WTC11 (cell line): Measurements from ENCODE around the gene SNX7. TPM values are rescaled to one million over a fixed set of nuclear protein-coding genes. Genes with fewer than 3 reads are reported as not detected.

ENCODE experiments used
- ATAC-seq: fragments of 200-7000 bp; cut with Tn5 transposase; 2 replicates; pipeline ENCODE4 v1.10.0; 2021; ENCODE audit warnings: mild to moderate bottlenecking, moderate library complexity
- CTCF ChIA-PET: fragments of 300-600 bp; sonication (Branson Sonifier 250); formaldehyde crosslinking; loops from one replicate; lab custom pipeline; 2021; ENCODE audit warnings: antibody characterized with exemption; lab: Charles Lee
- POLR2A ChIA-PET: fragments of 350-600 bp; sonication (Branson Sonifier 250); formaldehyde crosslinking; loops from one replicate; lab custom pipeline; 2021; ENCODE audit warnings: antibody characterized with exemption; lab: Charles Lee
- DNase-seq: peaks from one replicate; pipeline ENCODE4 v3.0.0; 2021; ENCODE audit warnings: low spot score
- H3K27ac Mint-ChIP-seq: 2 replicates; pipeline ENCODE4 v1.8.0; 2021; ENCODE audit warnings: mixed read lengths
- H3K27me3 Mint-ChIP-seq: 2 replicates; pipeline ENCODE4 v1.8.0; 2021; ENCODE audit warnings: low read depth, mild to moderate bottlenecking, moderate library complexity, mixed read lengths
- H3K36me3 Mint-ChIP-seq: 2 replicates; pipeline ENCODE4 v1.8.0; 2021; ENCODE audit warnings: mixed read lengths
- H3K4me1 Mint-ChIP-seq: 2 replicates; pipeline ENCODE4 v1.8.0; 2022; ENCODE audit warnings: mixed read lengths
- H3K4me3 Mint-ChIP-seq: 2 replicates; pipeline ENCODE4 v1.8.0; 2021; ENCODE audit warnings: mild to moderate bottlenecking, moderate library complexity, mixed read lengths
- H3K9me3 Mint-ChIP-seq: 2 replicates; pipeline ENCODE4 v1.8.0; 2021; ENCODE audit warnings: mixed read lengths
- E2F4 ChIP-seq: sonication (generic); formaldehyde crosslinking; IDR thresholded peaks from 2 replicates; pipeline ENCODE4 v1.8.1; 2022; ENCODE audit warnings: low read depth, mild to moderate bottlenecking, moderate library complexity, missing genetic modification reagents, borderline replicate concordance
- ELF4 ChIP-seq: sonication (generic); formaldehyde crosslinking; IDR thresholded peaks from 2 replicates; pipeline ENCODE4 v1.8.1; 2022; ENCODE audit warnings: low read depth, mild to moderate bottlenecking, moderate library complexity, missing genetic modification reagents
- GRHL2 ChIP-seq: fragments of 250-450 bp; sonication (Bioruptor Pico); IDR thresholded peaks from 2 replicates; pipeline ENCODE4 v1.8.0; 2022; ENCODE audit warnings: mild to moderate bottlenecking, moderate library complexity; ENCODE audit not compliant: insufficient replicate concordance, severe bottlenecking
- IRF1 ChIP-seq: sonication (generic); formaldehyde crosslinking; IDR thresholded peaks from 2 replicates; pipeline ENCODE4 v1.8.0; 2023; ENCODE audit warnings: missing genetic modification reagents
- JAZF1 ChIP-seq: fragments of 250-450 bp; sonication (Bioruptor Pico); IDR thresholded peaks from 2 replicates; pipeline ENCODE4 v1.9.0; 2021; ENCODE audit warnings: moderate library complexity, mild to moderate bottlenecking, inconsistent platforms
- JUN ChIP-seq: sonication (generic); formaldehyde crosslinking; IDR thresholded peaks from 2 replicates; pipeline ENCODE4 v1.8.0; 2023; ENCODE audit warnings: mild to moderate bottlenecking, missing genetic modification reagents
- MAX ChIP-seq: sonication (generic); formaldehyde crosslinking; IDR thresholded peaks from 2 replicates; pipeline ENCODE4 v1.8.0; 2022; ENCODE audit warnings: mild to moderate bottlenecking, missing genetic modification reagents
- MLX ChIP-seq: sonication (generic); formaldehyde crosslinking; IDR thresholded peaks from 2 replicates; pipeline ENCODE4 v1.8.1; 2023; ENCODE audit warnings: mild to moderate bottlenecking, missing genetic modification reagents, moderate library complexity
- NFYB ChIP-seq: sonication (generic); formaldehyde crosslinking; conservative IDR thresholded peaks from 2 replicates; pipeline ENCODE4 v1.8.0; 2022; ENCODE audit warnings: low read depth, missing genetic modification reagents
- NR2C2 ChIP-seq: sonication (generic); formaldehyde crosslinking; IDR thresholded peaks from 2 replicates; pipeline ENCODE4 v1.8.0; 2022; ENCODE audit warnings: mild to moderate bottlenecking, missing genetic modification reagents
- RORB ChIP-seq: fragments of 250-450 bp; sonication (Bioruptor Pico); IDR thresholded peaks from 2 replicates; pipeline ENCODE4 v1.9.0; 2021; ENCODE audit warnings: mild to moderate bottlenecking
- SMAD3 ChIP-seq: sonication (generic); formaldehyde crosslinking; IDR thresholded peaks from 2 replicates; pipeline ENCODE4 v1.8.0; 2022; ENCODE audit warnings: missing genetic modification reagents, mild to moderate bottlenecking, borderline replicate concordance
- SP1 ChIP-seq: sonication (generic); formaldehyde crosslinking; conservative IDR thresholded peaks from 2 replicates; pipeline ENCODE4 v1.8.1; 2022; ENCODE audit warnings: missing genetic modification reagents
- USF1 ChIP-seq: sonication (generic); formaldehyde crosslinking; IDR thresholded peaks from 2 replicates; pipeline ENCODE4 v1.8.0; 2022; ENCODE audit warnings: mild to moderate bottlenecking, missing genetic modification reagents
- ZMAT4 ChIP-seq: fragments of 250-450 bp; sonication (Bioruptor Pico); IDR thresholded peaks from 2 replicates; pipeline ENCODE4 v1.9.0; 2021; ENCODE audit warnings: mild to moderate bottlenecking
- ZNF281 ChIP-seq: sonication (generic); formaldehyde crosslinking; IDR thresholded peaks from 2 replicates; pipeline ENCODE4 v1.8.0; 2023; ENCODE audit warnings: mild to moderate bottlenecking, missing genetic modification reagents
- ZNF416 ChIP-seq: fragments of 250-450 bp; sonication (Bioruptor Pico); IDR thresholded peaks from 2 replicates; pipeline ENCODE4 v1.9.0; 2021; ENCODE audit warnings: mild to moderate bottlenecking, inconsistent platforms
- ZNF425 ChIP-seq: fragments of 250-450 bp; sonication (Bioruptor Pico); conservative IDR thresholded peaks from 2 replicates; pipeline ENCODE4 v1.9.0; 2021; ENCODE audit warnings: mild to moderate bottlenecking
- ZNF671 ChIP-seq: fragments of 250-450 bp; sonication (Bioruptor Pico); IDR thresholded peaks from 2 replicates; pipeline ENCODE4 v1.8.0; 2021; ENCODE audit warnings: mild to moderate bottlenecking
- total RNA-seq: library from RNA; stranded (reverse); gene quantifications from 3 replicates; pipeline ENCODE4 v1.2.3, GENCODE V29; 2021

SNX7 gene
- total RNA-seq, 1 experiment from 2014 or later = 15.7 TPM

- ChIA-PET CTCF (no interaction called here), POLR2A (no interaction called here)
- Mint-ChIP-seq H3K4me1 (peaks cover 4% of the 10 kb centered on the region), H3K9me3 (peaks cover 17% of the 10 kb centered on the region), H3K27me3 (no peaks in the 10 kb centered on the region), H3K27ac (no peak overlapping the region), H3K36me3 (peaks cover 7% of the 10 kb centered on the region; the same call in 1 of the 2 replicates), H3K4me3 (no peak overlapping the region)
- DNase-seq (no peak), ATAC-seq (no peak)
- TF ChIP-seq JAZF1 (CRISPR knock-in tag) = no peak
- TF ChIP-seq IRF1 (CRISPR knock-in tag) = no peak
- TF ChIP-seq SP1 (CRISPR knock-in tag) = no peak
- no peak for TF ChIP-seq MAX (CRISPR knock-in tag)
- TF ChIP-seq JUN (CRISPR knock-in tag) = no peak
Measured at GRCh38 chr1:98681812-98682211, 20.3 kb downstream of the SNX7 start.

GRCh38 chr1:98688110-98688739, 26.7 kb downstream of the SNX7 start:
- ATAC-seq (no peak), DNase-seq (no peak)
- H3K4me1 Mint-ChIP-seq = no peaks in the 10 kb centered on the region
- H3K9me3 Mint-ChIP-seq = no peaks in the 10 kb centered on the region
- ChIA-PET POLR2A (no interaction called here), CTCF (no interaction called here)
- H3K27ac Mint-ChIP-seq = no peak overlapping the region
- no peaks in the 10 kb centered on the region for H3K36me3 Mint-ChIP-seq
- H3K27me3 Mint-ChIP-seq = no peaks in the 10 kb centered on the region
- no peak for TF ChIP-seq E2F4 (CRISPR knock-in tag)
- no peak for TF ChIP-seq GRHL2
- TF ChIP-seq USF1 (CRISPR knock-in tag) = no peak
- TF ChIP-seq RORB (CRISPR knock-in tag) = no peak
- no peak for TF ChIP-seq ZNF671 (CRISPR knock-in tag)
- TF ChIP-seq ZMAT4 (CRISPR knock-in tag) = no peak
- TF ChIP-seq MLX = no peak
- no peak for TF ChIP-seq NFYB (CRISPR knock-in tag)
- no peak for TF ChIP-seq NR2C2
- no peak for TF ChIP-seq ELF4 (CRISPR knock-in tag)
- no peak for TF ChIP-seq SMAD3 (CRISPR knock-in tag)
- TF ChIP-seq ZNF416 (CRISPR knock-in tag) = no peak
- TF ChIP-seq ZNF425 = no peak
- no peak for TF ChIP-seq ZNF281
- H3K4me3 Mint-ChIP-seq = no peak overlapping the region
